HG03103 (cell line): ENCODE measurements around the gene TSC22D4.
"Not testable (repeated sequence)": the region's sequence is repeated elsewhere in the genome, so short reads cannot be mapped to it uniquely, and the experiment has no call there.

Experiments
- ATAC-seq: cut with Tn5 transposase; IDR thresholded peaks from one replicate; pipeline ENCODE4 v1.9.1; 2021; ENCODE audit warnings: low read depth; ENCODE audit not compliant: unreplicated experiment

TSC22D4 gene

GRCh38 chr7:100476101-100476780, 2.8 kb downstream of the TSC22D4 start:
- ATAC-seq: no peak

GRCh38 chr7:100475549-100475948, 3.5 kb downstream of the TSC22D4 start:
- ATAC-seq: no peak

- ATAC-seq: no peak
Observed at GRCh38 chr7:100472854-100473499, 6.0 kb downstream of the TSC22D4 start.

- ATAC-seq: no peak
Observed at GRCh38 chr7:100472121-100472851, 6.7 kb downstream of the TSC22D4 start.

- no peak for ATAC-seq
Observed at GRCh38 chr7:100471021-100471420, 8.0 kb downstream of the TSC22D4 start.

GRCh38 chr7:100469227-100470044, 9.6 kb downstream of the TSC22D4 start:
- no peak for ATAC-seq

GRCh38 chr7:100467638-100468373, 11.2 kb downstream of the TSC22D4 start:
- no peak for ATAC-seq

- no peak for ATAC-seq
Observed at GRCh38 chr7:100466653-100467605, 12.1 kb downstream of the TSC22D4 start.

- ATAC-seq: no peak
Observed at GRCh38 chr7:100465702-100466311, 13.2 kb downstream of the TSC22D4 start.

GRCh38 chr7:100465299-100465698, 13.7 kb downstream of the TSC22D4 start:
- no peak for ATAC-seq

GRCh38 chr7:100464791-100465190, 14.2 kb downstream of the TSC22D4 start:
- no peak for ATAC-seq

GRCh38 chr7:100464210-100464660, 14.8 kb downstream of the TSC22D4 start, which contains the start of gene SPACDR:
SPACDR (minus strand) TSS chr7:100464260; CDS start chr7:100464025, 235 bp downstream.
- ATAC-seq: no peak

GRCh38 chr7:100457033-100457432, 22.0 kb downstream of the TSC22D4 start:
- no peak for ATAC-seq

GRCh38 chr7:100456562-100456961, 22.5 kb downstream of the TSC22D4 start:
- ATAC-seq: no peak

GRCh38 chr7:100455206-100455605, 23.8 kb downstream of the TSC22D4 start:
- no peak for ATAC-seq

GRCh38 chr7:100453854-100454253, 25.2 kb downstream of the TSC22D4 start:
- not testable (repeated sequence) for ATAC-seq

GRCh38 chr7:100452513-100452912, 26.5 kb downstream of the TSC22D4 start:
- ATAC-seq: no peak

GRCh38 chr7:100449190-100449795, 29.7 kb downstream of the TSC22D4 start:
- no peak for ATAC-seq
